ENCODE measurements around the gene RAD51B.

Gene RAD51B

DNA sequence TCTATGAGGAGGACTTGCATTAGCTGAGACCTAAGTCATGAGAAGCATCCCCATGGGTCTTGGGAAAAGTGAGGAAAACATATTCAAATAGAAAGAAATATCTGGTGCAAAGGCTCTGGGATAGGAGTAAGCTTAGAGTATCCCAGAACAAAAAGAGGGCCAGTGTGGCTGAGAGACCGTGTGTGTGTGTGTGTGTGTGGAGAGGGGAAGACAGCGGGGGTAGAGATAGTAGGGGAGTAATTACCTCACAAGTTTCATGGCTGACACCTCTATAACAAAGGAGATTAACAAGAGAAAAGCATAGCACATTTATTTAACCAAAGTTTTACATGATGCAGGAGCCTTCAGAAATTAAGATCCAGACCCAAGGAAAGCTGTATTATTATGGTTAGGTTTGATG is 440.5 kb downstream of the RAD51B start:
- no peak for DNase-seq

DNA sequence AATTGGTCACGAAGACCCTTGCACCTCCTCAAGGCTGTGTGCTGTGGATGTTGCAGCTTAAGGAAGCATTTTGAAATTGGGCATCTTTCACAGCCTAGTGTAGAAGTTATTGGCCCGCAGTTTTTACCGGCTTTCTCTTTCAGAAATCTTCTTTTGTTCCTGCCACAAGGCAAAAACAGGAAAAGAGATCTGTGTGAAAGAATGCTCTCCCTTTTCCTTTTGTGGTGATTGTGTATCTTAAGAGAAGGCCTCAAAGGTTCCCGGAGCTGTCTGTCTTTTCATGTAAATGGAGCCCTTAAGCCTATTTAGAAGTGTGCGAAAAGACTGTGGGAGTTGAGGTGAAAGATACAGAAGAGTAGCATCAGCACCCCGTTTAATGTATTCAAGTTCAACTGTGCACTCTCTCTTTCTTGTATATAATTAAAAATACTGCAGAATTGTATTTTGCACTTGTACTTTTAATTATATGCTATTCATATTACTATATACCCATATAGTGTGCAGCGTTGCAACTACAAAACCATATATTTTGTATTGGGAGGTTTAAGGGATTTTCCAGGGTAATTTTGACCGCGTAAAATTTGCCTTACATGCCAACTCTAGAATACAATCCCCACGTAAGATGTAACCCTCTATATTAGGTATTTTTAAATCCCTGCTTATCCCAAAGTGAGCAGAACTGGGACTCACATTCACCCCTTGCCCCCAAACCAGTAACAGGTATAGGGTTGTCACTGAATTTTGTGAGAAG is 441.7 kb downstream of the RAD51B start:
- no peak for DNase-seq

DNA sequence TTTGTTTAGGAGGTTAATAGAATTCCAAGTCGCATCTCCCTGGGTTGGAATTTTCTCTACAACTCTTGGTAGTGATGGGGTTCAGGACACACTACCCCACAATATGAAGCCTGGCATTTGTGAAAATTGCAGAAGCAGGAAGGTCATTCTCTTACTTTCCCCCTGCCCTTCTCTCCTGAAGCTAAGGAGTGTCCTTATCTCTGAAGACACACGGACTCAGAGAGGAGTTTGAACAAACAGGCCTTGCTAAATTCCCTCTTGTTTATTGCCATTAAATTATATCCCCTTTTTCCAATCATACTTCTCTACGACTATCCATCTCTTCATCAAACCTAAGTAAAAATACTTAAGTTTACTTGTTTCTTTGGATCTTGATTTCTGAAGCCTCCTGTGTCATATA is 443.0 kb downstream of the RAD51B start:
- no peak for DNase-seq

DNA sequence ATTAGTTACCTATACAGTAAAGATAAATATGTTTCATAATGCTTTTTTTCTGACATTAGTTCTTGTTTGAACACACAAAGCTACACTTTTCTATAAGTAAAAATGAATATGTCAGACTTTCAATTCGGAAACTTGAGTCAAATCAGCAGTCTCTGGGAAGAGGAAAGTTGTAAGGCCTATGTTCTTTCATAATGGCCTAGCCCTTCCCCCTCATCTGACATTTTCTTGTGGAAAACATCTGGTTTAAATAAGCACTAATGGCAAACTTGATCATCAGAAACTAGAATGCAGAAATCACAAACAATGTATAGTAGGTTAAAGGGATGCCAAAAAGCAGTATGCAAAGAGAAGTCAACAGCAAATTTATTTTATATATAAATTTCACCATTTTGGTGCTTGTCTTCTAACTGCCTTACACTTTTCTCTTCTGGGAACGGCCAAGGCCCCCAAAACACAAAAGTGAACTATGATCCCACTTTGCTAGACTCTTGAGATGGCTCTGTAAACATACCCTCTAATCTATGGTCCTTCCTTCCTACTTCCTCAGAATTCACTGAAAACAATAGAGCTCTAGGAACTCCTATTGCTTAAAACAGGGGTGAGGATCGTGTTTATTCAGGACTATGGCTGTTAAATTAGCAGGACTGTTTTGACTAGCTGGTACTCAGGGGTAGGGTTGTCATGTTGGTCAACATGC is 444.1 kb downstream of the RAD51B start:
- DNase-seq, result no peak

DNA sequence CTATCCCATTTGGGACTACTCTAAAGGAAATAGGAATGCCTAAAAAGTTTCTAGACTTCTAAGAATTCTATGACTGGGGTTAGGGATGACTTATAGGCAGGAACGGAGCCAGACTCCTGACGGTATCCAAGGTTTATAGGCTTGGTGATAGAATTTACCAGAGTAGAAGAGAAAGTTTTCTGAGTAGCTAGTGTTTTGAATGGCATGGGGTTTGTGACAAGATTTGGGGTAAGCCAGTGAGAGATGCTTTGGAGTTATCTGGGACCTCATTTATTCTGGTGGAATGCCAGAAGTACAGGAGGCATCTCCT is 444.6 kb downstream of the RAD51B start:
- no peak for DNase-seq

DNA sequence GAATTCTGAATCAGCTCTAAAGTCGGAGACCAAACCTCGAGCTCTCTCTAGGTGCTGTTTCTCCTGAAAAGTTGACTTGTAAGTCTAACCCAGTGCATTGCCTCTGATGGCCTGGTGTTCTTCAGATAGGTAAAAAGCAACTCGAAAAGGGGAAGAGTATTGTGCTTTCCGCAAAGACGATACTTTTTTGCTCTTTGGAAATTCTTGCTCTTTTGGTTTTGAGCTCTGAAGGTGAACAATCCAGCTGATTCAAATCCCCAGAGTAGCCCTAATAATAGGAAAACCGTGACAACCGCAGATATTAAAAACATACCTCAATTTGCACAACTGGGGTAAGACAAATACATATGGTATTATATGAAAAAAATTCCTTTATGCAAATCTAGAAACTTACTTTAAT is 447.4 kb downstream of the RAD51B start:
- no peak for DNase-seq

DNA sequence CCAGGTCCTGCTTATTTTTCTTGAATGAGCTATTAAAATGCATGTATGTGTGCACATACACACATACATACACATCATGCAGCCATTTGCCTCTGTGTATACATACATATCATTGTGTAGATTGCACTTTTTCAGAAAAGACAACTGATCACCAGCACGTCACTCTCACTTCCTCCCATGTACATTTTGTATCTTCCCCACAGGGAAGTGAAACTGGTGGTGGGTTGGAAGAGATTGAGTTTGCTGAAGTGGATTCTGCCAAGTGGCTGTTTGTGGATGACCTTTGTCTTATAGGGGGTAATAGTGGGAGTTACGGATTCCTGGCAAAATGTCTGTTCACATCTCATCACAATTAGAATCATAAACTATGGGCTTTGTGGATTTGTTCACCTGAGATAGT is 448.6 kb downstream of the RAD51B start:
- no peak for DNase-seq

DNA sequence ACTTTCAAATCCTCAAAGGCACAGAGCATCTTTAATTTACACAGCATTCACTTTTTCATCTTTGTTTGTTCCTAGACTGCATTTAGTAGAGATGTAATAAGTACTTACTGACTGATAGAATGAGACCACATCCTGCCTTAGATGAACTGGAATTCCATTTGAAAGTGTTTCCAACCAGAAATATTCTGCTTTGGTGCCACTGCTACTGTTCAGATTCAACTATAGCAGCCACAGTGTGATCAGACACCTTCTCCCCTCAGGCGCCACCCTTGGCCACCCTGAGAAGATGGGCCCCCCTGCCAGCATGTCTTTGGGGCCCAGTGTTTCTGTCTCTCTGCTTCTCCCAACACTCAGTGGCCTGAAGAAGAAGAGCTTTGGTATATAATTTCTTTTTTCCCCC is 449.1 kb downstream of the RAD51B start:
- no peak for DNase-seq

DNA sequence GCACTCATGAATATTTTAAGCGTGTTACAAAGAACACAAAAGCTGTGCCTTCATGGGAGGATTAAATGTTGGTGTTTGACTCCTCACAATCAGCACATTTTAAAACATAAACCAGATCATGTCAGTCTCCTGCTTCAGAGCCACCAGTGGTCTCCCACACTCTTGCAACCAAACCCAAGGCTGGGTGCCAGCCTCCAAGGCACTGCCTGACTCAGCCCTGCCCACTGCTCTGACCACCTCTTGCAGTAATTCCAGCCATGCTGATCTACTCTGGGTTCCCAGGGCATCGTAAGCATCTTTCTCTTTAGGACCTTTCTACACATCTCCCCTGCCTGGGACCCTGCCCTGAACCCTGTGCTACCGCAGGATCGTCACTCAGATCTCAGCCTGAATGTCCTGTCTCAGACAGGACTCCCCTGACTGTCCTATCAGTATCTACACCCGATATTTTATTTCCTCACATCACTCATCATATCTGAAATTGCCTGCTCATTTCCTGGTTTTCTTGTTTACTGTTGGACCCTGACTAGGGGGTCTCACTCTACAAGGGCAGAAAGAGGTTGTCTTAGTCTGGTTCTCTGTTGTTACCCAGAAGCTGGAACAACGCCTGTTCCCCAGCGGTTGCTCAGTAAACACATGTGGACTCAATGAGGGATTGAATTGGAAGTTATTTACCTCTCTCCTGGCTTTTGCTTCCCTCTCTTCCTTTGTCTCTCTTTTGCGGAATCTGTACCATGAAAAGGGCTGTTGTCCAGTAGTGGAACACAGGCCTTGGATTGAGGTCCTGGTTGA is 449.8 kb downstream of the RAD51B start:
- DNase-seq, result no peak

DNA sequence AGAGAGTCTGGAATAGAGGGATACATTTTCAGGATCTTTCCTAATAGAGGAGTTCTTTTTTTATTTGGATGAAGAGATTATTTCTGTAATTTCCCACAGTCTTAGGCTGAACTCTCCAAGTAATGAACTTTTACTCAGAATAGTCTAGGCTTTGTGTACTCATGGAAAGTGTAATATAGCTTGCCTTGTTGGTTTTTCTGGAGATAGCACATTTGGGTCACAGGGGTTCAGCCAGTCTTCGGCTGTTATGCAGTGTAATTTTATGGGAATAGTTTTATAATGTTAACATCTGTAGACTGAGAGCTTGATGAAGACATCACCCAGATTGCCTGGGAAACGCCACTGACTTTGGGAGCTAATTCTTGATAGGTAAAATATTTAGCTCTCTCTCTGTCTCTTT is 450.8 kb downstream of the RAD51B start:
- DNase-seq, result no peak

DNA sequence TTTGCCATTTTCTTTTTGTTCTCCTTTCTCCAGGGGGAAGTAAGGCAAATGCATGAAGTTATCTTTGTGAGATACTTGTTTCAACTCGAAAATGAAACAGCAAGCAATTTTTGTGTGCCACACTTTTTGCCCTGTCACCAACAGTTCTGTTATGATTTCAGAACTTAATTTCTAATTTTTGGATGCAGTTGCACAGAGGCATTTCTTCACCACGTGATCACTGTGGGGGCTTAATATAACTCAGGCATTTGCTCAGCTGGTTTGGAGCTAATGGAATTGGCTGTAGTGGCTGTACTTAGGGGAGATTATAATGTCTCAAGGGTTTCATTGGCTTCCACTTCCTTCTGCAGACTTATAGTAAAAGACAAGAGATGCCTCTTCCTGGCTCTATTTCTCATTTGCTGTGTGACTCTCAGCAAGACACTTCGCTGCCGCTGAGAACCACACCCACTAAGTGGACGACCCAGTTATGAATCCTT is 452.4 kb downstream of the RAD51B start:
- no peak for DNase-seq

DNA sequence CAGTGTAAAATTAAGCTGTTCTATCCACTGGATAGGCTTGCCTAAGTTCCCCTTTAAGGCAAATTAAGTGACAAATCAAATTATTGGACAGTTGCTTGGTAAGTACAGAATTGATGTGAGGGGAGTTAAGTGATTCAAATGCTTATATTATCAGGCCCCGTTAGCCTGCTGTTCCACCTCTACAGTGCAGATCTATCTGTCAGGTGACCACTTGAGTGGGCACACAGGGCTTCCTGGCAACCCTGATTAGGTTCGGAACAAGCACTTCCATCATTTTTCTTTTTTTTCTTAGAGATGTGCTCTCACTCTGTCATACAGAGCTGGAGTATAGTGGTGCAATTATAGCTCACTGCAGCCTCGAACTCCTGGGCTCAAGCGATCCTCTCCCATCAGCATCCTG is 453.8 kb downstream of the RAD51B start:
- DNase-seq, result no peak

DNA sequence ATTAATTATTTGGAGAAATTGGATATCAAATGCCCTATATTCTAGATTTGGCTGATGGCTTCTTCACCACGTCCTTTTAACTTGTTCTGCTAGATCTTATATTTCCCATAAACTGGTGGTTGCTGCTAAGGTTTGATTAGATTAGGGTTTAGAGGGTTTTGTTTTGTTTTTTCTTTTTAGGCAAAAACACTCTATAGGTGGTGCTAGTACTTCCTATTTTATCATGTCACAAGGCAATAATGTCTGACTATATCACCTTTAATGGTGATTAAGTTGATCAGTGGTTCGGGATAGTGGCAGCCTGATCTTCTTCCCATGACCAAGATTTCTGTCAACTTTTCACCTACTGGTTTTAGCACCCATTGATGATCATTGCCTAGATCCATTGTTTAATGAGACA is 455.1 kb downstream of the RAD51B start:
- DNase-seq, result no peak

DNA sequence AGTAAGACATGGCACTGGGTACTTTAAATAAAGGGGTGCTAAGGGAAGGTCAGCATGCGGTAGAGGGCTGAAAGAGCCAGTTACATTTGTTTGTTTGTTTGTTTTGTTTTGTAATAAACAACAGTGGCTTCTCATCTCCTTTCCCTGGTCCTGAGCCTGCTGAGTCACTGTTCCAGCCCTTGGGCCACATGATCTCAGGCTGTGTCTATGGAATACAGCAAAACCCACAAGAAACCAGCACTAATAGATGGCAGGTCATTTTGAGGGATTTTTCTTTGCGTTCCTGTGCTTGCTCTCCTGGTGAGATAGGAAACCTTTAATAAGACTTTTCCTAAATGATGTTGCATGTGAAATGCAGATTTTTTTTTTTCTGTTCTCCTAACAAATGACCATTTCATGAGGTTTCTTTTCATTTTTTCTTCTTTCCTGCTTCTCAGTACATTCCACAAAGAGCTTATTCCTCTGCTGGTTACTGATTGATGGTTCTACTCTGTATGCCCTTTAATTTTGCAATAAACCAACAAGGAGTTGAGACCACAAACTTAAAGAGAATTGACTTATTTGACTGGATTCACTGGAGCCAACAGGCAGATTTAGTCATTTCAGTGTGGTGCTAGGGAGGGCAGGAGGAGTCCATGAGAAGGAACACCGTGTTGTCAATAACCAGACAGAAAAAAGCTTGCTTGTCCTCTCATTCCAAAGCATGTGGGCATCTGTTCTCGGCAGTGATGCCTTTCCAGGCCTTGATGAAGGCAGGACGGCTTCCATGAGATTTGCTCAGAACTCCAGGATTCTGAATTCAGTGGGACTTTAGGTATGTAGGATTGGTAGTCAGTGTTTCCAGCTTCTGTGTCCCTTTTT is 459.2 kb downstream of the RAD51B start:
- no peak for DNase-seq

DNA sequence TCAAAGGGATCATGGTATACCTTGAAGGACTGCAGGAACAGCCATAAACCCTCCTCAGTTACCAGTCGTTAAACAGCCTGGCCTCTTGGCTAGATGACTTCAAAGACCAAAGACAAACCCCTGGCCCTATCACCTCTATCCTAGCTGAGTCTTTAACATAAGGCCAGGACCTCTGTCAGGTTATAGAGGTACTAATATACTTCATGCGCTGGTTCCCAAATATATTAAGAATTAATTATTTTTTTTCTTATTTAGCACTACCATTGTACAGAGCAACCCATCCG is 459.8 kb downstream of the RAD51B start:
- DNase-seq, result no peak

DNA sequence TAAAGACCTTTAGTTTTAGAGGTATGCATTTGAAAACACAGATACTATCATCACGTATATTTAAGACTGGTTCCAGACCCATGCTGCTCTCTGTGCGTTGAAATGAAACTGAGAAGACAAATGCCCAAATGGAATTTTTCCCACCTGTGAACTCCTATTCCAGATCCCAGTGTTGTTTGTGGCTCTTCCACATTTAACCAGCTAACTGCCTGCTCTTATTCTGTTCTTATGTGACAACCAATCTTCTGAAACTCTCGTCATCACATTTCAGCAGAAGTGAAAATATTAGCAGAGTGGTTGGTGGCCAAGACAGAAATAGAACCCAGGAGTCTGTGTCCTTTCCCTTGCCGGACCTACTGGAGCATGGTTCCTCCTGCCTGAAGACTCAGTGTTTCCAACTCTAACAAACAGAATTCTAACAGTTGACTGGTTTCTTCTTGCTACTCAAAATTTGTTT is 460.2 kb downstream of the RAD51B start:
- DNase-seq, result no peak

DNA sequence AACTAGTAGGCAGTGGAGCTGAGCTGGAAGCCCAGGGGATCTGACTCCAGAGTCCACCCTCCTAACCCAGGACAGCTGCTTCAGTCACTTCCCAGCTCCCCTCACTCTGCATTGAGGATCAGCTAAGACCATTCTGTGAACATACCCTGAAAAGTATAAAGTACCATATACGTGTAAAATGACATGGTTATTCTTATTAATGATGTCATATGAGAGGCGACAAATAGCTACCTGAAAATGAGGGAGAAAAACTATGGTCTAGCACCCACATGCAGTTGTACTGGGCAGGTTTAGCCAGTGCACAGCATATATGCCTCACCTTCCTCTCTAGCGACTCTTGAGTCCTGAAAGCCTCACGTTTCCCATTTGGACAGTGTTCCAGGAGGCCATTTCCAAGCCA is 461.9 kb downstream of the RAD51B start:
- no peak for DNase-seq

DNA sequence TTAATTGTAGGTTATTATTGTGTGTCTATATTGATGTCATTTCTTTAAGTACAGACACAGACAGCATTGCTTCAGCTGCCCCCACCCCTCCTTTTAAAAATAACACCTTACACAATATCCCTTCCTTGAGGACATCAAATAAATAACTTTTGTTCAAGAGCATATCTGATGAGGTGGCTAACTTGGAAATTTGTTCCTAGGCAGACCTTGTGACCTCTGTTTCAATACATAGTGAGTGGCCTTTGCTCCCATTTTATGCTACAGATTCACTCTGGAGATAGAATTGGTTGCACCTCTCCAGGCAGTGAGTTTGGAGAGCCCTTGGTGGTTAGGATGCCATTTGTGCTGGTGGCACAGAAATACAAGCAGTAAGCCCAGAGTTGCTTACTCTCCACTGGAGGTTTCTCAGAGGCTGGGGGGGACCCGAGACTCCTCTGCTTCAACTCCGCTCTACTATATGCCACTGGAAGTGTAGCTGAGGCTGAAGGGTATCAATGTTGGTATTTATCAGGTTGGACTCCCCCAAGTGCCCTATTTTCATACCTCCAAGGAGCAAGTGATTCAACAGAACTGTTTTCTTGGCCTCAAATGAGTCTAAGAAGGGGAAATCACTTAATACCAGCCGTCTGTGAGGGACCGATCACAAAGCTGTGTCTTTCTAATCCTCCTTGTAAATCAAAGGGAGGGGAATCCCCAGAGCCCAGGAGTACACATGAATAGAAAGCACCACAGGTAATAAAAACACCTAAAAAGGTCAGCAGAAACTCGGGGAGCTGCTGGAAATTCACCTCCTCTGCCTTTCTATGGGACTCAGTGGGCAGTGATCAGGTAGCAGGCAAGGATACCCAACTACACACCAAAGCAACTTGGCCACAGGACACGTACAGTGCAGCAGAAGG is 463.1 kb downstream of the RAD51B start:
- DNase-seq, result no peak

DNA sequence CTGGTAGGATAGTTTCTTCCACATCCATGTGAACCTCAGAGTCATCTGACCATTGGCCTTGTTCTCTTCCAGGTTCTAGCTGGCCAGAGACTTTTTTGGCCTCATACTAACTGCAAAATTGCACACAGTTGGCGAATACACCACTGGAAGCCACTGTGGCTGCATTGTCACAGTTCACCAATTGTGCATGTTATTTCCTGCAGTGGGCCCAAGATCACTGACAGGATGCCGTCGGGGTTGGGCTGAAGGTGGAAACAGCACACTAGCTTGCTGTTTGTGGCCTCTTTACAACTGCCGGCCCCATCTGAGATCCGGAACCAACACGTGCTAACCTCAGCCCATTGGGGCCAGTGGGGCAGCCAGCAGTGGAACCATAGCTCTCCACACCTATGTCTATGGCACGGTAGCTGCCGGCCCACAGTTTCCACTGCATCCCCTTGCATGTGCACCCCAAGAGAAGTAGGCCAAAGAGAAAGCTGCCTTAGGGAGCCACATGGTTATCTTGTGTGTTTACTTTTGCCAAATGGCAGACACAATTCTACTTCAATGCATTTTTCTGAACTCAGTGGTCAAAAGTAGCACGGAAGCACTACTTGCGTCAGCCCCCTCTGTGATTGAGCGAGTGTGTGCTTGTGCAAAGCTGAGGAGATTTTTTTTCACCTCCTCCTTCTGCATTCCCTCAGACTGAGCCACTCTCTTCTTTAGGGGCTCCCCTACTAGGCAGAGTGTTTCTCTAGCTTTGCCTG is 464.0 kb downstream of the RAD51B start:
- no peak for DNase-seq

DNA sequence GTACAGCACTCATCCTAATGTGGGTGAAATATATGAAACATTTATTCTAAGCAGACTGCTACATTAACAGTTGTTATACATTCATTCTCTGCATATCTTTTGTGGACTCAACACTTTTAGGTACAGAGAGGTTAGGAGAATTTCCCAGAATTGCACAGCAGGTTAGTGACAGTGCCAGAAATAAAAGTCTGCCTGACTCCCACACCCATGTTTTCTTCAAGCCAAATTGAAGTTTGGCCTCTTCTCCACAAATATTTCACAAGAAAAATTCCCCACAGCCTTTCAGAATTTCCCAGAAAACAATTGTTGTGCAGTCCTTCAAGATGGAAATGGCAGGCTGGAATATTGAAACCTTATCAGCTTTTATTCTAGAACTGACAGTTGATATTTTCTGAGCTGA is 464.8 kb downstream of the RAD51B start:
- no peak for DNase-seq

DNA sequence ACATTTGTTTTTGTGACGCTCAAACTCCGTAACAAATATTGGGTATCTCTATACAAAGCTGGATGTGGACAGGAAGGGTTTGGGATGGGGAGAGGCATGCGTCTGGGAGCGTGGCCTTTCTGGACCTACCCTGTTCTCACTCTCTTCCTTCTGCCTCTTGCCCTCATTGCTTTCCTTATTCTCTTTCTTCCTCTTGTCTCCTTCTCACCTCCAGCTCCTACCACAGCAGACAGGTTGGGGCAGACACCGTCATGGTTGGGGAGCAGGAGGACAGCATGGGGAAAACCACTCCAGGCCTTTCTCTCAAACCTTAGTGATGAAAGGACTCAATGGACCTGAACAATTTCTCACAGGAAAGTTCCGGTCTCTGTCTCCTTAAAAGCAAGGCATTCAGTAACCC is 465.3 kb downstream of the RAD51B start:
- DNase-seq, result no peak

Data from NCI-H2029 treated with DMSO at 0.1 percent for 48 hours (cell line).